H9 (cell line): Measurements from ENCODE around the gene ACOT7. TPM values are rescaled to one million over a fixed set of nuclear protein-coding genes. Genes with fewer than 3 reads are reported as not detected.

Experiments
- DNase-seq: peaks from one replicate; pipeline ENCODE4 v3.0.0-alpha.2; 2017
- H2AFZ ChIP-seq: one replicate; pipeline ENCODE4 v1.6.1; 2013; ENCODE audit warnings: mild to moderate bottlenecking, low read length, control low read depth, moderate library complexity
- H2AK5ac ChIP-seq: 2 replicates; pipeline ENCODE4 v1.6.1; 2013; ENCODE audit warnings: low read length, control low read depth, mixed read lengths; ENCODE audit not compliant: insufficient read length
- H2BK120ac ChIP-seq: one replicate; pipeline ENCODE4 v1.6.1; 2013; ENCODE audit warnings: low read depth, mild to moderate bottlenecking, low read length, control low read depth, inconsistent platforms; ENCODE audit not compliant: poor library complexity, severe bottlenecking
- H2BK12ac ChIP-seq: 2 replicates; pipeline ENCODE4 v1.6.1; 2013; ENCODE audit warnings: low read length, control low read depth, mixed read lengths, low read depth; ENCODE audit not compliant: insufficient read length
- H2BK15ac ChIP-seq: 2 replicates; pipeline ENCODE4 v1.6.1; 2013; ENCODE audit warnings: low read depth, low read length, control low read depth
- H2BK20ac ChIP-seq: one replicate; pipeline ENCODE4 v1.6.1; 2013; ENCODE audit warnings: low read depth, mild to moderate bottlenecking, low read length, control low read depth, inconsistent platforms; ENCODE audit not compliant: poor library complexity, severe bottlenecking
- H2BK5ac ChIP-seq: 2 replicates; pipeline ENCODE4 v1.6.1; 2013; ENCODE audit warnings: low read length, control low read depth, mixed read lengths; ENCODE audit not compliant: insufficient read length
- H3K14ac ChIP-seq: 2 replicates; pipeline ENCODE4 v1.6.1; 2013; ENCODE audit warnings: low read length, control low read depth; ENCODE audit not compliant: insufficient read depth
- H3K18ac ChIP-seq: 2 replicates; pipeline ENCODE4 v1.6.1; 2013; ENCODE audit warnings: low read depth, mild to moderate bottlenecking, mixed read lengths, low read length, control low read depth; ENCODE audit not compliant: insufficient read length
- H3K23ac ChIP-seq: 2 replicates; pipeline ENCODE4 v1.6.1; 2013; ENCODE audit warnings: low read length, control low read depth, mixed read lengths, low read depth; ENCODE audit not compliant: insufficient read length
- H3K23me2 ChIP-seq: 2 replicates; pipeline ENCODE4 v1.6.1; 2013; ENCODE audit warnings: low read depth, mild to moderate bottlenecking, mixed read lengths, low read length, control low read depth; ENCODE audit not compliant: insufficient read length, poor library complexity, severe bottlenecking
- H3K27ac ChIP-seq: 2 replicates; pipeline ENCODE4 v1.5.1; 2013; ENCODE audit warnings: low read length, control low read depth, mixed read lengths, low read depth; ENCODE audit not compliant: insufficient read length
- H3K27me3 ChIP-seq: 2 replicates; pipeline ENCODE4 v1.6.1; 2013; ENCODE audit warnings: low read length, control low read depth, inconsistent platforms; ENCODE audit not compliant: insufficient read depth
- H3K4ac ChIP-seq: 2 replicates; pipeline ENCODE4 v1.6.1; 2013; ENCODE audit warnings: low read depth, mild to moderate bottlenecking, control low read depth, inconsistent platforms, low read length, moderate library complexity
- H3K4me1 ChIP-seq: 2 replicates; pipeline ENCODE4 v1.6.1; 2013; ENCODE audit warnings: low read length, control low read depth, inconsistent platforms; ENCODE audit not compliant: insufficient read depth
- H3K4me2 ChIP-seq: 2 replicates; pipeline ENCODE4 v1.6.1; 2013; ENCODE audit warnings: low read length, control low read depth, mixed read lengths; ENCODE audit not compliant: insufficient read length, insufficient read depth
- H3K56ac ChIP-seq: 2 replicates; pipeline ENCODE4 v1.6.1; 2013; ENCODE audit warnings: low read depth, mild to moderate bottlenecking, mixed read lengths, low read length, control low read depth; ENCODE audit not compliant: insufficient read length
- H3K79me1 ChIP-seq: 2 replicates; pipeline ENCODE4 v1.6.1; 2013; ENCODE audit warnings: low read depth, mild to moderate bottlenecking, moderate library complexity, low read length, control low read depth, inconsistent platforms; ENCODE audit not compliant: insufficient read depth, poor library complexity, severe bottlenecking
- H3K79me2 ChIP-seq: 2 replicates; pipeline ENCODE4 v1.6.1; 2013; ENCODE audit warnings: low read length, control low read depth, inconsistent platforms; ENCODE audit not compliant: insufficient read depth
- H3K9ac ChIP-seq: 2 replicates; pipeline ENCODE4 v1.6.1; 2013; ENCODE audit warnings: low read length, control low read depth, mixed read lengths; ENCODE audit not compliant: insufficient read length; ENCODE audit errors: extremely low read depth
- H3K9me3 ChIP-seq: one replicate; pipeline ENCODE4 v1.6.1; 2013; ENCODE audit warnings: low read depth, low read length, inconsistent platforms; ENCODE audit not compliant: control insufficient read depth
- H3T11ph ChIP-seq: one replicate; pipeline ENCODE4 v1.6.1; 2013; ENCODE audit warnings: mild to moderate bottlenecking, low read length, control low read depth, inconsistent platforms
- H4K20me1 ChIP-seq: one replicate; pipeline ENCODE4 v1.6.1; 2013; ENCODE audit not compliant: control insufficient read depth, insufficient read length, insufficient read depth
- H4K5ac ChIP-seq: 2 replicates; pipeline ENCODE4 v1.6.1; 2013; ENCODE audit warnings: low read depth, mild to moderate bottlenecking, mixed read lengths, low read length, control low read depth; ENCODE audit not compliant: insufficient read length
- H4K8ac ChIP-seq: replicated peaks from 2 replicates; pipeline ENCODE4 v1.6.1; 2013; ENCODE audit warnings: low read length, control low read depth, mixed read lengths, low read depth; ENCODE audit not compliant: insufficient read length
- H4K91ac ChIP-seq: 2 replicates; pipeline ENCODE4 v1.6.1; 2013; ENCODE audit warnings: low read depth, mild to moderate bottlenecking, moderate library complexity, mixed read lengths, low read length, control low read depth; ENCODE audit not compliant: insufficient read length
- H3K27ac Mint-ChIP-seq, 3 experiments: 2 replicates in 2 of 3; 3 replicates in 1 of 3; pipeline ENCODE4 v1.8.0; 2020 to 2021; ENCODE audit warnings: mixed read lengths in 3 of 3, mild to moderate bottlenecking in 1 of 3, moderate library complexity in 1 of 3
- H3K27me3 Mint-ChIP-seq: 2 replicates; pipeline ENCODE4 v1.8.0; 2021; ENCODE audit warnings: low read depth, mild to moderate bottlenecking, moderate library complexity, mixed read lengths
- H3K36me3 Mint-ChIP-seq, 3 experiments: 2 replicates in 2 of 3; 3 replicates in 1 of 3; pipeline ENCODE4 v1.8.0; 2020 to 2021; ENCODE audit warnings: low read depth in 3 of 3, mixed read lengths in 3 of 3; ENCODE audit not compliant: insufficient read depth in 1 of 3
- H3K4me1 Mint-ChIP-seq, 2 experiments: 2 replicates each; pipeline ENCODE4 v1.8.0; 2020; ENCODE audit warnings: mixed read lengths in 2 of 2
- H3K4me3 Mint-ChIP-seq, 2 experiments: 2 replicates in 1 of 2; 3 replicates in 1 of 2; pipeline ENCODE4 v1.8.0; 2020 to 2021; ENCODE audit warnings: mild to moderate bottlenecking in 2 of 2, mixed read lengths in 2 of 2, moderate library complexity in 1 of 2
- H3K9me3 Mint-ChIP-seq, 2 experiments: 2 replicates in 1 of 2; 3 replicates in 1 of 2; pipeline ENCODE4 v1.8.0; 2020; ENCODE audit warnings: mild to moderate bottlenecking in 2 of 2, mixed read lengths in 2 of 2, moderate library complexity in 1 of 2
- CTCF ChIP-seq: fragments of 200-600 bp; sonication (generic); conservative IDR thresholded peaks from 3 replicates; pipeline ENCODE4 v1.8.0; 2021; ENCODE audit warnings: antibody characterized with exemption, mild to moderate bottlenecking
- WGBS: extraction: QIAGEN DNeasy Blood & Tissue Kit; methylation state at CpG from one replicate; pipeline ENCODE4 v1.1.7; 2013; ENCODE audit warnings: missing lambda C conversion rate, low lambda C conversion rate, mixed read lengths; ENCODE audit not compliant: insufficient read length; ENCODE audit errors: extremely low coverage; 5-methylcytosine and 5-hydroxymethylcytosine counted together
- total RNA-seq: library from RNA; stranded (reverse); gene quantifications from 2 replicates; pipeline ENCODE4 v1.2.1, GENCODE V29; 2021

Gene ACOT7
- total RNA-seq, 1 experiment from 2014 or later, result 87.4 TPM

- Mint-ChIP-seq H3K27me3 (no peaks in the 10 kb centered on the region; the same call in 1 of the 2 replicates), H3K4me3 (no peak overlapping the region), H3K4me1 (peaks cover 22 to 31% of the 10 kb centered on the region in 2 experiments), H3K9me3 (no peaks in the 10 kb centered on the region), H3K36me3 (no peaks in the 10 kb centered on the region), H3K27ac (no peak overlapping the region; a peak in 1 of 7 replicates)
- no peak overlapping the region for H3K14ac ChIP-seq
- H4K8ac ChIP-seq, result no peak overlapping the region
- no peaks in the 10 kb centered on the region for H4K20me1 ChIP-seq
- WGBS, result no CpG with 5 or more reads among the region's 12 CpGs
- no peak overlapping the region for H2AK5ac ChIP-seq
- H3K79me2 ChIP-seq, result no peaks in the 10 kb centered on the region
- H3K18ac ChIP-seq, result no peak overlapping the region
- H3K4me2 ChIP-seq, result no peak overlapping the region
- no peak overlapping the region for H4K5ac ChIP-seq
- TF ChIP-seq CTCF, result no peak
- no peak overlapping the region for H2BK15ac ChIP-seq
- H2BK120ac ChIP-seq, result no peak overlapping the region
- no peak overlapping the region for H2BK12ac ChIP-seq
- H3K56ac ChIP-seq, result no peak overlapping the region
- H2BK5ac ChIP-seq, result no peak overlapping the region
- H3K23me2 ChIP-seq, result no peaks in the 10 kb centered on the region
- H3K79me1 ChIP-seq, result no peaks in the 10 kb centered on the region
- H3T11ph ChIP-seq, result no peak overlapping the region
- H3K9me3 ChIP-seq, result no peaks in the 10 kb centered on the region
- H3K27me3 ChIP-seq, result no peaks in the 10 kb centered on the region
- H3K23ac ChIP-seq, result no peak overlapping the region
- no peak overlapping the region for H2AFZ ChIP-seq
- H3K27ac ChIP-seq, result no peak overlapping the region
- H3K4me1 ChIP-seq, result 0 out of 2 replicates have a peak, but pooled peaks cover 4% of the 10 kb centered on the region
- no peak for DNase-seq
- H3K4ac ChIP-seq, result no peak overlapping the region
- no peak overlapping the region for H4K91ac ChIP-seq
- no peak overlapping the region for H2BK20ac ChIP-seq
- H3K9ac ChIP-seq, result no peak overlapping the region
Measured at GRCh38 chr1:6271554-6271953, 122.0 kb downstream of the ACOT7 start.
